ENCODE data around the gene FAM53B.

The FAM53B gene

GRCh38 chr10:124722798-124723783 is 21.1 kb downstream of the FAM53B start:
- H3K4me3 ChIP-seq (ENCODE audit: control insufficient read depth, low read depth, low read length) = no peak overlapping the region
- no peak for DNase-seq (ENCODE audit: low read depth)
- TF ChIP-seq, protein P1, sequence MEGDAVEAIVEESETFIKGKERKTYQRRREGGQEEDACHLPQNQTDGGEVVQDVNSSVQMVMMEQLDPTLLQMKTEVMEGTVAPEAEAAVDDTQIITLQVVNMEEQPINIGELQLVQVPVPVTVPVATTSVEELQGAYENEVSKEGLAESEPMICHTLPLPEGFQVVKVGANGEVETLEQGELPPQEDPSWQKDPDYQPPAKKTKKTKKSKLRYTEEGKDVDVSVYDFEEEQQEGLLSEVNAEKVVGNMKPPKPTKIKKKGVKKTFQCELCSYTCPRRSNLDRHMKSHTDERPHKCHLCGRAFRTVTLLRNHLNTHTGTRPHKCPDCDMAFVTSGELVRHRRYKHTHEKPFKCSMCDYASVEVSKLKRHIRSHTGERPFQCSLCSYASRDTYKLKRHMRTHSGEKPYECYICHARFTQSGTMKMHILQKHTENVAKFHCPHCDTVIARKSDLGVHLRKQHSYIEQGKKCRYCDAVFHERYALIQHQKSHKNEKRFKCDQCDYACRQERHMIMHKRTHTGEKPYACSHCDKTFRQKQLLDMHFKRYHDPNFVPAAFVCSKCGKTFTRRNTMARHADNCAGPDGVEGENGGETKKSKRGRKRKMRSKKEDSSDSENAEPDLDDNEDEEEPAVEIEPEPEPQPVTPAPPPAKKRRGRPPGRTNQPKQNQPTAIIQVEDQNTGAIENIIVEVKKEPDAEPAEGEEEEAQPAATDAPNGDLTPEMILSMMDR (IDR thresholded peaks at IDR 0.05; ENCODE audit: control insufficient read depth, insufficient read depth, low read depth, low read length, missing control alignments) = no peak

DNA sequence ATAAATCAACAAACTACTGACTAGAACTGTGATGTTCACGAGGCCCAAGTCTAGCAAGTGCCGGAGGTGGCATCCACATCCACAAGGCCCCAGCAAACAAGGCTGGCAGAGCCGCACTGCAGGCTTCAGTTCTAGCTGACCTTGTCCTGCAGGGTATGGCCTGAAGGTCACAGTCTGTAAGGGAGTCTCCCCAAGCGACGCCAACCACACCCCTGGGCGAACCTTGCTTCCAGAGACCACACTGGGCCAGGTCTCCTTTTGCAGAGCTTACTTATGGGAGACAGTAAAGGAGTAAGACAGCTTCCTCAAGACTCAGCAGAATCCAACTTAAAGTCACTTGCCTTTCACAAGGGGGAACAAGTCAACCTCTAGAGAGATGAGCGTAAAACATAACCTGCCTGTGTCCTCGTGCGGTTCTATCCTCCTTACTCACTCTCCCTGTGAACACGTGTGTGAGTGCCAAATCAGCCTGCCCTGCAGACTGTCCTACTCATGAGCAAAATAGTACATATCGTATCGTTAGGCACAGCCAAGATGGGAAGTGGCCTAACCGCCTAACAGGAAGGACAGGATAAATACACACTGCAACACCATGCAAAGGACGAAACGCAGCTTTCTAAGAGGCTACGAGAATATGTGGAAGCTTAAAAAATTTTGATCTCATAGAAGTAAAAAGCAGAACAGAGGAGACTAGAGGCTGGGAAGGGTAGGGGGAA is 22.7 kb downstream of the FAM53B start:
- no peak overlapping the region for H3K4me3 ChIP-seq (ENCODE audit: control insufficient read depth, low read depth, low read length)
- TF ChIP-seq, protein P1 (IDR thresholded peaks at IDR 0.05; ENCODE audit: control insufficient read depth, insufficient read depth, low read depth, low read length, missing control alignments) = no peak
- DNase-seq (ENCODE audit: low read depth) = no peak

DNA sequence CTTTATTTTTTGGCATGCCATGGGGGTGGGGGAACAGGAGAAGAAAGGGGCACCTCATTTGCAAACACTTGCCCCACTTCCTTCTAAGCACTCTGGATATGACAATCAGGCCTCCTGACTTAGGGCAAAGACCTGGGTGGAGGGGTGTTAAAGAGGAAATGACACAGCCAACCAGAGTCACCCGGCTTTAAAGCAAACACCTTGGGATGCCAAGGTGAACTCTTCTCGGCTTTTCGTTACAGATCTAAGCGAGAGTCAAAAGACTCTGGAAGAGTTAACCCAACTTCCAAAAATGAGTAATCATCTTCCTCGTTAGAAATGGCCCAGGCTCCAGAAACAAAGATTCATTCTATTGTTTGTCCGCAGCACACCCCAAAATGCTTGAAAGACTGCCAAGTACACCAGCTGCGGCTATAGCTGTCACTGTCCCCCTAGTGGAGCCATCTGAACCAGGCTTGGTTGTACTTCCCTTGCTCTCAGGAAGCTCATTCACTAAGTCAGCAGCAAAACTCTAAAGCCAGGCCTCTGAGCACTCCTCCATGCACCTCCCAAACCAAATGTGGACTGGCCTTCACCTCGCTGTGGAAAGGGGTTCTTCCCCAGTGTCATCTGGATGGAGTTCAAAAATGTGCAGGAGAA is 24.8 kb downstream of the FAM53B start:
- H3K4me3 ChIP-seq (ENCODE audit: control insufficient read depth, low read depth, low read length) = no peak overlapping the region
- TF ChIP-seq, protein P1 (IDR thresholded peaks at IDR 0.05; ENCODE audit: control insufficient read depth, insufficient read depth, low read depth, low read length, missing control alignments) = peak; percentile 33
- DNase-seq (ENCODE audit: low read depth) = no peak

GRCh38 chr10:124717911-124718741 is 26.1 kb downstream of the FAM53B start:
- TF ChIP-seq, protein P1 (IDR thresholded peaks at IDR 0.05; ENCODE audit: control insufficient read depth, insufficient read depth, low read depth, low read length, missing control alignments) = no peak
- no peak overlapping the region for H3K4me3 ChIP-seq (ENCODE audit: control insufficient read depth, low read depth, low read length)
- no peak for DNase-seq (ENCODE audit: low read depth)

DNA sequence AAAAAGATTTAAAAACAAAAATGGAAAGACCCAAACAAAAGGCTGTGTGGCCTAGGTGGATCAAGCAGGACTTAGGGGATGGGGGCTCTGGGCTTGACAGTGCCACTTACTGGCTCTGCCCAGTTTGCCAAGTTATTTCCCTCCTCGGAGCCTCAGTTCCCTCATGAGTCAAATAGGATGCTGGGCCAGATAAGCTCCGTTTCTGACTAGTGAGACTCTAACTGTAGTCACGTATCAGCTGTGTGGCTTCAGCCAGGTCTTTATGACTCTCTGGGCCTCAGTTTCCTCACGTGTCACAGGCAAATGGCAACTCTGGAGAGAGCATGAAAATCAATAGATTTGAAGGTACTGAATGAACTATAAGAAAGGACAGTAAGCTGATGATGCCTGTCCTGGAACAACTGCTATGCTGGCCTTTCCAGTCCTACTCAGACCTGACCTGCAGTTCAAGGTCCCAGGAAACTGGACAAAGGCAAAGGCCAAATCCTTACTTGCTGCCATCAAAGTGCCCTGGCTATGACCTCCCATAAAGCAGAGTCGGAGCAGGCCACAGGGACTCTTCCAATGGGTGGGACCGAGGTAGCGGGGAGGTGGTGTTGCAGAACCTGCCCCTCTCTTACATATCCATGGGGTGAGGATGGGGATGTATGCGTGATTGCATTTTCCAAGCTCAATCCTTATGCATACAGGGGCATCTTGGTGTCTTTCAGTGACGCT is 27.0 kb downstream of the FAM53B start:
- DNase-seq (ENCODE audit: low read depth) = no peak
- no peak overlapping the region for H3K4me3 ChIP-seq (ENCODE audit: control insufficient read depth, low read depth, low read length)
- TF ChIP-seq, protein P1 (IDR thresholded peaks at IDR 0.05; ENCODE audit: control insufficient read depth, insufficient read depth, low read depth, low read length, missing control alignments) = no peak
